OCI-LY1 (cell line): ENCODE measurements around the gene METTL4.

Source experiments
- CTCF ChIP-seq: fragments of 200-600 bp; sonication (generic), shearing (Covaris generic); IDR thresholded peaks from 2 replicates; pipeline ENCODE4 v1.5.1; 2017; ENCODE audit warnings: mild to moderate bottlenecking, antibody characterized with exemption, low read length, moderate library complexity, mixed read lengths
- EZH2 ChIP-seq: fragments of 200-600 bp; sonication (generic), shearing (Covaris generic); IDR thresholded peaks from 2 replicates; pipeline ENCODE4 v1.8.0; 2017; ENCODE audit warnings: borderline replicate concordance, mixed run types, mild to moderate bottlenecking, antibody characterized with exemption, low read length, moderate library complexity, mixed read lengths

- TF ChIP-seq CTCF (no peak), EZH2 (no peak)
Measured at GRCh38 chr18:2557536-2557935, 13.8 kb downstream of the METTL4 start.
